ENCODE results near the gene HSPB8.

The HSPB8 gene

DNA sequence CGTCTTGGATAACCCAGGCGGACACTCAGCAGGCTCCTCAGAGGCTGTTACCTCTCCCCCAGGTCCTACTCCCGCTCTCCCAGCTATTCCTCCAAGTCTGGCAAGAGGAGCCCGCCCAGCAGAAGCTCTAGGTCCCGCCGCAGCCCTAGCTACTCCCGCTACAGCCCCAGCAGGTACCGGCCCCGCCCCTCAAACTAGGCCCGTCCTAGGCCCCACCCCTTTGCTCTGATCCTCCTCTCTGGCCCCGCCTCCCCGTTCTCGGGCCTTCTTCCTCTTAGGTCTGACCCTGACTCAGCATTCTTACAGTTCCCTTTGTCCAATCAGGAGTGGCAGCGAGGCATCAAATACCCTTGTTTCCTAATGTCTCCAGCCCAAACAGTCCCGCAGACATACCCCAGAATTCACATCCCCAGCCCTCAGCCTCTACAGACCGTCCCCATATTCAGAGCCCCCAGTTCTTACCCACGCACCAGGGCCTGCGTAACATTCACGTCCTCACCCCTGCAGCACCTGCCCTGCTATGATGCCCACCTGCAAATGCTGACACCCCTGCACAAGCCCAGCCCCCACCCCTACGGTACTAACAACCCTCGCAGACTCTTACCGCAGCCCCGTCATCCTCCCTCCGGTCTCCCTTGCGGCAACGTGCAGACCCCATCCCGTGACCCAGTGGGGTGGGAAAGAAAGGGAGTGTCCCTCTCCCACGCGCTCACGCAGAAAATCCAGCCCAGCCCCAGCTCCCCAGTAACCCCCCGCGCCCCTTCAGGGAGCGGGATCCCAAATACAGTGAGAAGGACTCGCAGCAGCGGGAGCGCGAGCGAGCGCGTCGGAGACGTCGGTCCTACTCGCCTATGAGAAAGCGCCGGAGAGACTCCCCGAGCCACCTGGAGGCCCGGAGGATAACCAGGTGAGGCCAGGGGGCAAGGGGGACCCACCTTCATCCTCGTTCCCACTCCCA is 25.0 kb upstream of the HSPB8 start:
- no peak overlapping the region for H3K27ac ChIP-seq
- H3K36me3 ChIP-seq, result peaks cover 84% of the 10 kb centered on the region
- no peaks in the 10 kb centered on the region for H3K27me3 ChIP-seq (ENCODE audit: insufficient read depth, low read depth, severe bottlenecking)
- no peak overlapping the region for H3K4me3 ChIP-seq (ENCODE audit: low read depth, low read length)
- H3K9me3 ChIP-seq (ENCODE audit: severe bottlenecking), result no peaks in the 10 kb centered on the region
- TF ChIP-seq, protein P1, sequence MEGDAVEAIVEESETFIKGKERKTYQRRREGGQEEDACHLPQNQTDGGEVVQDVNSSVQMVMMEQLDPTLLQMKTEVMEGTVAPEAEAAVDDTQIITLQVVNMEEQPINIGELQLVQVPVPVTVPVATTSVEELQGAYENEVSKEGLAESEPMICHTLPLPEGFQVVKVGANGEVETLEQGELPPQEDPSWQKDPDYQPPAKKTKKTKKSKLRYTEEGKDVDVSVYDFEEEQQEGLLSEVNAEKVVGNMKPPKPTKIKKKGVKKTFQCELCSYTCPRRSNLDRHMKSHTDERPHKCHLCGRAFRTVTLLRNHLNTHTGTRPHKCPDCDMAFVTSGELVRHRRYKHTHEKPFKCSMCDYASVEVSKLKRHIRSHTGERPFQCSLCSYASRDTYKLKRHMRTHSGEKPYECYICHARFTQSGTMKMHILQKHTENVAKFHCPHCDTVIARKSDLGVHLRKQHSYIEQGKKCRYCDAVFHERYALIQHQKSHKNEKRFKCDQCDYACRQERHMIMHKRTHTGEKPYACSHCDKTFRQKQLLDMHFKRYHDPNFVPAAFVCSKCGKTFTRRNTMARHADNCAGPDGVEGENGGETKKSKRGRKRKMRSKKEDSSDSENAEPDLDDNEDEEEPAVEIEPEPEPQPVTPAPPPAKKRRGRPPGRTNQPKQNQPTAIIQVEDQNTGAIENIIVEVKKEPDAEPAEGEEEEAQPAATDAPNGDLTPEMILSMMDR (IDR thresholded peaks at IDR 0.05; ENCODE audit: low read depth, low read length), result no peak
- no peak for DNase-seq

DNA sequence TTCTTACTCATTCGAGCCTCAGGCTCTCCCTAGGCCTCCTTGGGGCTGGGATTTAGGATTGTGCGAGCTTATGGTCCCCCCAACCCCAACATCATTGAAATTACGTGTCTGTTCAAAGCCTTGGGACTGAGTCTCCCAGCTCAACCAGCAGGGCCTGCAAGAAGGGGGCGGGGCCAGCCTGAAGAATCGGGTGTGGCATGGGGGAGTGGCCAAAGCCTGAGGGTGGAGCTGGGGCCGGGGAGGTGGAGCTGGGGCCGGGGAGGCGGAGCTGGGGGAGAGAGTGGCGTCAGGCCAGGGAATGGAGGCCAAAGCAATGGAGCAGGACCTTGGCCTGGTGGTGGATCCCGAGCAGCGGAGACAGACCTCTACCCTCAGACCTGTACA is 24.3 kb upstream of the HSPB8 start:
- Histone ChIP-seq H3K9me3 (ENCODE audit: severe bottlenecking) (no peaks in the 10 kb centered on the region), H3K27ac (no peak overlapping the region), H3K27me3 (ENCODE audit: insufficient read depth, low read depth, severe bottlenecking) (no peaks in the 10 kb centered on the region), H3K36me3 (peaks cover 77% of the 10 kb centered on the region), H3K4me3 (ENCODE audit: low read depth, low read length) (no peak overlapping the region)
- peak; percentile 30 for DNase-seq
- TF ChIP-seq, protein P1 (IDR thresholded peaks at IDR 0.05; ENCODE audit: low read depth, low read length), result no peak

DNA sequence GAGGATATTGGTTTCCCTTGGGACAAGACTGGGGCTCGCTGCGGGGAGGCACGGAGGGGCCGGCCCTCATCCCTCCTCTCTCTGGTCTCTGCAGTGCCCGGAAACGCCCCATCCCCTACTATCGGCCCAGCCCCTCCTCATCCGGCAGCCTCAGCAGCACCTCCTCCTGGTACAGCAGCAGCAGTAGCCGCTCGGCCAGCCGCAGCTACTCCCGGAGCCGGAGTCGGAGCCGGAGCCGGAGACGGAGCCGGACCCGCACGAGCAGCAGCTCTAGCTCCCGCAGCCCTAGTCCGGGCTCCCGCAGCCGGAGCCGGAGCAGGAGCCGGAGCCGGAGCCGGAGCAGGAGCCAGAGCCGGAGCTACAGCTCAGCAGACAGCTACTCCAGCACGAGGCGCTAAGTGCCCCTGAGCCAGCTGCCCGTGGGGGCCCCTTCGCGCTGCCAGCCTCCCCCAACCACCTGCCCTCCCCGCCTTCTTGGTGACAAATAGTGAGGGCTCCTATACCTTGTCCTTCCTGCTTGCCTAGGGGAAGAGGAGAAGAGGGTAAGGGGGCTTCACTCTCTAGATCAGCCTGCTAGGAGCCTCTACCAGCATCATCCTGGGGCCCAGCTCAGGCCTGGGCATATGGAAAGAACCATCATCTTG is 22.2 kb upstream of the HSPB8 start:
- Histone ChIP-seq H3K27ac (no peak overlapping the region), H3K4me3 (ENCODE audit: low read depth, low read length) (no peak overlapping the region), H3K9me3 (ENCODE audit: severe bottlenecking) (no peaks in the 10 kb centered on the region), H3K27me3 (ENCODE audit: insufficient read depth, low read depth, severe bottlenecking) (no peaks in the 10 kb centered on the region), H3K36me3 (peaks cover 56% of the 10 kb centered on the region)
- DNase-seq, result peak; percentile 41
- TF ChIP-seq, protein P1 (IDR thresholded peaks at IDR 0.05; ENCODE audit: low read depth, low read length), result peak; percentile 44; the same call in 1 of the 2 replicates

DNA sequence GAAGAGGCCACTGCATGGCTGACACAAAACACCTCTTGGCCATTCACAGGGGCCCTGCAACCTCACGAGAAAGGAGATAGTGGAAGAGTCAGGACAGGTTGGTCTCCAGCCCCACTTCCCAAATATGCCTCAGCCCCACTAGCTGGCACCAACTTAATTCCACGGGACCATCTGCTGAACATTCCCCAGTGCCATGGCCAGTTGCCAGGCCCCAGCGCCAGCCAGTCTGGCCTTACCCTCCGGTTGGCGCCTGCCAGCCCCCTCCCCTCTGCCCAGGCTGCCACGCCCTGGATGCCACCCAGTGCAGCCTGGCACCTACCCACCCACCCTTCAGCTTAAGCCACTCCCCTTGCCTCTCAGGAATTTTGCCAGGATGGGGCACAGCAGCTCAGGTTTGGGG is 21.2 kb upstream of the HSPB8 start:
- no peaks in the 10 kb centered on the region for H3K9me3 ChIP-seq (ENCODE audit: severe bottlenecking)
- H3K36me3 ChIP-seq, result peaks cover 46% of the 10 kb centered on the region
- TF ChIP-seq, protein P1 (IDR thresholded peaks at IDR 0.05; ENCODE audit: low read depth, low read length), result no peak
- DNase-seq, result no peak
- no peak overlapping the region for H3K27ac ChIP-seq
- no peaks in the 10 kb centered on the region for H3K27me3 ChIP-seq (ENCODE audit: insufficient read depth, low read depth, severe bottlenecking)
- no peak overlapping the region for H3K4me3 ChIP-seq (ENCODE audit: low read depth, low read length)

DNA sequence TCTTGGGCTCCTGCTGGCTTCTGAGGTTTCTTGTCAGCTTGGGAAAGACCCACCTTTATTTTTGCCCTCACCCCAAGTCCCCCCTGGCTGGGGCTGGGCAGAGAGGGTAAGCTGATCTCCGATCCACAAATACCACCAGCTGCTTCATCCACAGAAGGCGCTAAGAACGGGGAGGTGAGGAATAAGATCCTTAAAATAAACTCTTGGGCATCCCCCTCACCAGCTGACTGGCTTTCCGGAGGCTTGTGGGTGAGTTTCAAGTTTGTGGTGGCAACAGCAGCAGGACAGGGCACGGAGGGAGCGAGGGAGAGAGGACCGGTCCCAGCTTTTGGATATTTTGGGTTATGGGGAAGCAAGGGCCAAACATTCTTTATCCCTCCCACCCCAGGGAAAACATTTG is 20.8 kb upstream of the HSPB8 start:
- no peaks in the 10 kb centered on the region for H3K27me3 ChIP-seq (ENCODE audit: insufficient read depth, low read depth, severe bottlenecking)
- H3K36me3 ChIP-seq, result peaks cover 42% of the 10 kb centered on the region
- no peak overlapping the region for H3K4me3 ChIP-seq (ENCODE audit: low read depth, low read length)
- H3K27ac ChIP-seq, result no peak overlapping the region
- DNase-seq, result no peak
- TF ChIP-seq, protein P1 (IDR thresholded peaks at IDR 0.05; ENCODE audit: low read depth, low read length), result no peak
- H3K9me3 ChIP-seq (ENCODE audit: severe bottlenecking), result no peaks in the 10 kb centered on the region
